GM19372 (cell line): ENCODE measurements around the gene CHCHD3.
"Not testable (repeated sequence)": the region's sequence is repeated elsewhere in the genome, so short reads cannot be mapped to it uniquely, and the experiment has no call there.

Experiments
- ATAC-seq: cut with Tn5 transposase; IDR thresholded peaks from one replicate; pipeline ENCODE4 v1.9.1; 2021; ENCODE audit warnings: mild to moderate bottlenecking, low read depth, moderate library complexity; ENCODE audit not compliant: unreplicated experiment

The CHCHD3 gene

GRCh38 chr7:132919771-132920170, 162.1 kb downstream of the CHCHD3 start:
- no peak for ATAC-seq

- ATAC-seq = no peak
Observed at GRCh38 chr7:132915647-132916046, 166.2 kb downstream of the CHCHD3 start.

GRCh38 chr7:132910657-132911056, 171.2 kb downstream of the CHCHD3 start:
- ATAC-seq = no peak

- ATAC-seq = no peak
Observed at GRCh38 chr7:132907380-132907940, 174.4 kb downstream of the CHCHD3 start.

DNA sequence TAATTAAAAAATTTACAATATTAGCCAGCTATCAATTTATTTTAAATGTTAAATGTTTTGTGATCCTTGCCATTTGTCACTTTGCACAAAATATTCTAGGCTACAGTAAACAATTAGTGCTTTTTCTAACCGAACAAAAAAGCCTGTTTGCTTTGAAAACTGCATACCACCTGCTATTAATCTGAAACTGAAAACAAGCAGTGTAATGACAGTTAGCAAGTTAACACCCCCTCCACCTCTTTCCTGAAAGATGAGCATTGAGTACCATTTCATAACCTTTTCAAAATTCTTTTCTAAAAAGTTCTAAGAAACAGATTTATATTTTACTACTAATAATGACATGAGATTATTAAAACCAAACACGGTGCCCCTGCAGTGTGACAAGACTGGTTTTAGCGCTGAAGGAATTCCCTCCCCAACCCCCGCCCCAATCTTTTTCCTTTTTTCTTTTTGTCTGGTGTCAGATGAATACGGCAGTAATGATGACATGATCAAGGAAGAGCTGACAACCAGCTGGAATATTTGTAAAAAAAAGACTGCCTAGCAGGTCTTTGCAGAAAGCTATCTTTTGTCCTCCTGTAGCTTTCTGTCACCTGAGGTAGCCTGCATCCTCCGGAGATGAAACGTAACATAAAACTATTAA, 175.6 kb downstream of the CHCHD3 start:
- ATAC-seq = no peak

DNA sequence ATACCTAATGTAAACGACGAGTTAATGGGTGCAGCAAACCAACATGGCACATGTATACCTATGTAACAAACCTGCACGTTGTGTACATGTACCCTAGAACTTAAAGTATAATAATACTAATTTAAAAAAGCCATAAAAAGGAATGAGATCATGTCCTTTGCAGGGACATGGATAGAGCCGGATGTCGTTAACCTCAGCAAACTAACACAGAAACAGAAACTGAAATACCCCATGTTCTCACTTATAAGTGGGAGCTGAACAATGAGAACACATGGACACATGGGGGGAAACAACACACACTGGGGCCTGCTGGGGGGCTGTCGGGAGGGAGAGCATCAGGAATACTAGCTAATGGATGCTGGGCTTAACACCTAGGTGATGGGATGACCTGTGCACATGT, 176.8 kb downstream of the CHCHD3 start:
- not testable (repeated sequence) for ATAC-seq

GRCh38 chr7:132904209-132904608, 177.7 kb downstream of the CHCHD3 start:
- no peak for ATAC-seq

GRCh38 chr7:132902294-132902693, 179.6 kb downstream of the CHCHD3 start:
- ATAC-seq = not testable (repeated sequence)

GRCh38 chr7:132901241-132901640, 180.6 kb downstream of the CHCHD3 start:
- ATAC-seq = no peak

- no peak for ATAC-seq
Observed at GRCh38 chr7:132899833-132900232, 182.1 kb downstream of the CHCHD3 start.

- not testable (repeated sequence) for ATAC-seq
Observed at GRCh38 chr7:132898641-132899175, 183.2 kb downstream of the CHCHD3 start.

GRCh38 chr7:132897093-132897687, 184.7 kb downstream of the CHCHD3 start:
- ATAC-seq = no peak

DNA sequence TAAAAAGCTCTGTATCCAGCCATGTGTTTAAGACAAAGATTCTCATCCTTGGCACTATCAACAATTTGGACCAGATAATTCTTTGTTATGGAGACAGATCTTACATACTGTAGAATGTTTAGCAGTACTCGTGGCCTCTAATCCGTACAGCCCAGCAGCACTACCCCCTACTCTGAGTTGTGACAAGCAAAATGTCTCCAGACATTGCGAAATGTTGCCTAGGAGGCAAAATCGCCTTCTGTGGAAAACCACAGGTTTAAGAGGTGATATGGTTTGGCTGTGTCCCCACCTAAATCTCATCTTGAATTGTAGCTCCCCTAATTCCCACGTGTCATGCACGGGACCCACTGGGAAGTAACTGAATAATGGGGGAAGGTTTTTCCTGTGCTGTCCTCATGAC, 186.7 kb downstream of the CHCHD3 start:
- ATAC-seq = no peak

DNA sequence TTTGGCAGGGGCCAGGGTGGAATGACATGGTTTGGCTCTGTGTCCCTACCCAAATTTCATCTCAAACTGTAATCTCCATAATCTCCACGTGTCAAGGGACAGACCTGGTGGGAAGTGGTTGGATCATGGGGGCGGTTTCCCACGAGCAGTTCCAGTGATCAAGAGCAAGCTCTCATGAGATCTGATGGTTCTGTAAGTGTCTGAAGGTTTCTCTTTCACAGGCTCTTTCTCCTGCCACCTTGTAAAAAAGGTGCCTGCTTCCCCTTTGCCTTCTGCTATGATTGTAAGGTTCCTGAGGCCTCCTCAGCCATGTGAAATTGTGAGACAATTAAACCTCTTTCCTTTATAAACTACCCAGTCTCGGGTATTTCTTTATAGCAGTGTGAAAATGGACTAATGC, 188.3 kb downstream of the CHCHD3 start:
- no peak for ATAC-seq

GRCh38 chr7:132892744-132893143, 189.1 kb downstream of the CHCHD3 start:
- not testable (repeated sequence) for ATAC-seq

- ATAC-seq = no peak
Observed at GRCh38 chr7:132891554-132891953, 190.3 kb downstream of the CHCHD3 start.

- ATAC-seq = no peak
Observed at GRCh38 chr7:132882714-132883428, 199.0 kb downstream of the CHCHD3 start.

- no peak for ATAC-seq
Observed at GRCh38 chr7:132881317-132881716, 200.6 kb downstream of the CHCHD3 start.

DNA sequence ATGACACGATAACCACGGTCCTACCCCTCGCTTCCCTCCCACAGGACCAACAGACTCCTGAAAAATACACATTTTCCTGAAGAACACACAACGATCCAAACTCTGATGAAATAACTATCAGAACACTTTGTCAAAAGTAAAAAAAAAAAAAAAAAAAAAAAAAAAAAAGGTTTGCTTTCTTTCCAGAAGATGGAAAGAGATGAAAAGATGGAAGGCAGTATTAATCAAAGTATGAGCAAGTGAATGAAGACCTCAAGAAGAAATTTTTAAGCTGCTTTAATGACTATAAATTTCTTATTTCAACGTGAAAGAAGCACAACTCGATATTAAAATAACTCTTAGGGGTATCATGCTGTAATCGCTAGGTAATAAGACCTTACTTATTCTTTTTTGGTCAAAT, 202.3 kb downstream of the CHCHD3 start:
- no peak for ATAC-seq

DNA sequence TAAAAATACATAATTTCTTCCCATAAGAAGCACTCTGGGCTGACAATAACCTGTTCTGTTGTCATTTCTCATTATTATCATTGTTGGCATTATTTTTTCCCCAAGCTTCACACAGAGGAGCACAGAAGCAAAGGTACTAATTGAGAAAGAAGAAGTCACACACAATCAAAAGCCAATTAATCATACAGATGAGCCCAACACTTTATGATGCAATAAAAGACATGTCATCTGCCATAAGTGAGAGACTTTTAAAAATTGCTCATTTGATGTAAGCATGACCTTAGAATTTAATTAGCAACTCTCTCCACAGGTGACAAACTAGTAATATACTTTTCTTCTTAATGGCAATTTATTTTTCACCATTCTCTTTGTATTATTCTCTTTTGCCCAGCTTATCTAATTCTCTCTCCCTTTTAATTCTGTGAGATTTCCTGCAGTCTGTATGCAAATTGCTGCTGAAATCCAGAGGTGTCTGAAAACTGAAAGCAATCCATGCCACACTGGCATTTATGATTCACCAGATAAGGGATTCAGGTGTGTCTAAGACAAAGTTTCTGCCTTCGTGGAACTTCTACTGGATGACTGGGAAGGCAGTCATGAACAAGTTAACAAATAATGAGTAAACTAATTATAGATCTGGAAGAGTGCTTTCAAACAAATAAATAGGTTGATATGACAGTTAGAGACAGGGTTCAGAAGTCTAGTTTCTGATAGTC, 203.5 kb downstream of the CHCHD3 start:
- no peak for ATAC-seq

DNA sequence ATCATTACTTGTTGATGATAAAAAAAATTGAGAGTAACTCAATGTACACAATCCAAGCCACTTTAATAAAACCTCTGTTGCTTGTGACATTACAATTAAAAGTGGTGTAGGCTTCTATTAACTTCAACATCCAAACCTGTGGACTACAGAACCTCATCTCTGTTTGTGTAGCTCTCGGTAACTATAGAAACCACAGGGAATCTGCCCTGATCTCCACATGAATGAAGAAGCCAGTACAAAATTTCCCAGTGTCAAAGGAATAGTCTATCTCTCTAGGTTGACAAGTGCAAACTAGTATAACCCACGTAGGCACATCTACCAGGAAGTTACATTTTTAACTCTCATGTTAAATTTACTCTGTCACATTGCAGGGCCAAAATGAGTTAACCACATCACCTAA, 204.3 kb downstream of the CHCHD3 start:
- ATAC-seq = no peak
